Measurements from ENCODE around the gene GRAMD2B. TPM values are rescaled to one million over a fixed set of nuclear protein-coding genes. Genes with fewer than 3 reads are reported as not detected.

Gene GRAMD2B
- total RNA-seq, 1 experiment from 2014 or later = 4.1 TPM

GRCh38 chr5:126512451-126512850 is 89.2 kb downstream of the GRAMD2B start:
- POLR2A ChIA-PET = no interaction called here

GRCh38 chr5:126513302-126513701 is 90.1 kb downstream of the GRAMD2B start:
- TF ChIP-seq REST (IDR thresholded peaks at IDR 0.05; ENCODE audit: insufficient read depth in 1 of 2, low read depth in 2 of 2, low read length in 1 of 2) (no peak), POLR2AphosphoS5 (IDR thresholded peaks at IDR 0.05; ENCODE audit: low read depth, low read length) (no peak), CTCF (IDR thresholded peaks at IDR 0.05) (no peak), TCF7L2 (IDR thresholded peaks at IDR 0.05; ENCODE audit: low read depth, low read length) (no peak), SIN3A (IDR thresholded peaks at IDR 0.05; ENCODE audit: borderline replicate concordance, insufficient read depth, low read depth, low read length) (no peak)

More at GRCh38 chr5:126512451-126512850, 89.2 kb downstream of the GRAMD2B start:
- TF ChIP-seq SIN3A (IDR thresholded peaks at IDR 0.05; ENCODE audit: borderline replicate concordance, insufficient read depth, low read depth, low read length) (no peak), REST (IDR thresholded peaks at IDR 0.05; ENCODE audit: insufficient read depth in 1 of 2, low read depth in 2 of 2, low read length in 1 of 2) (no peak), CTCF (IDR thresholded peaks at IDR 0.05) (no peak), POLR2AphosphoS5 (IDR thresholded peaks at IDR 0.05; ENCODE audit: low read depth, low read length) (no peak), TCF7L2 (IDR thresholded peaks at IDR 0.05; ENCODE audit: low read depth, low read length) (no peak)
- Histone ChIP-seq H3K4me1 (ENCODE audit: control insufficient read depth, insufficient read depth, low read length) (no peaks in the 10 kb centered on the region), H3K36me3 (ENCODE audit: control insufficient read depth, insufficient read depth, low read length) (no peaks in the 10 kb centered on the region), H3K27ac (ENCODE audit: low read length) (no peak overlapping the region), H3K9me3 (ENCODE audit: control insufficient read depth, insufficient read depth, low read depth, low read length) (no peaks in the 10 kb centered on the region), H3K27me3 (ENCODE audit: control insufficient read depth, insufficient read depth, low read length) (no peaks in the 10 kb centered on the region), H3K4me3 (ENCODE audit: low read depth in 2 of 2, low read length in 2 of 2) (no peak overlapping the region)
- in situ Hi-C loops (cut with HindIII; ENCODE audit: low pct_unique_long_range_greater_than_20kb, low sequenced_read_pairs) = no loop called here
- no peak for DNase-seq (ENCODE audit: low read depth, low spot score)
- CTCF ChIA-PET = no interaction called here
- BruUV-seq (replicated peaks) = no TSS peak
- no peak for ATAC-seq
- intact Hi-C loops (cut with micrococcal nuclease; ENCODE audit: unreplicated experiment) = no loop called here

More at GRCh38 chr5:126513302-126513701, 90.1 kb downstream of the GRAMD2B start:
- ATAC-seq (no peak), DNase-seq (ENCODE audit: low read depth, low spot score) (no peak)
- BruUV-seq (replicated peaks) = no TSS peak
- POLR2A ChIA-PET = no interaction called here
- in situ Hi-C loops (cut with HindIII; ENCODE audit: low pct_unique_long_range_greater_than_20kb, low sequenced_read_pairs) = no loop called here
- Histone ChIP-seq H3K4me1 (ENCODE audit: control insufficient read depth, insufficient read depth, low read length) (no peaks in the 10 kb centered on the region), H3K36me3 (ENCODE audit: control insufficient read depth, insufficient read depth, low read length) (no peaks in the 10 kb centered on the region), H3K27ac (ENCODE audit: low read length) (no peak overlapping the region), H3K9me3 (ENCODE audit: control insufficient read depth, insufficient read depth, low read depth, low read length) (no peaks in the 10 kb centered on the region), H3K27me3 (ENCODE audit: control insufficient read depth, insufficient read depth, low read length) (no peaks in the 10 kb centered on the region), H3K4me3 (ENCODE audit: low read depth in 2 of 2, low read length in 2 of 2) (no peak overlapping the region)
- intact Hi-C loops (cut with micrococcal nuclease; ENCODE audit: unreplicated experiment) = no loop called here
- CTCF ChIA-PET = no interaction called here
